GM12878 (cell line): ENCODE results near the gene WNT11. TPM values are rescaled to one million over a fixed set of nuclear protein-coding genes. Genes with fewer than 3 reads are reported as not detected.

ENCODE experiments used
- ATAC-seq: fragments of 200-7000 bp; cut with Tn5 transposase; 3 replicates; pipeline ENCODE4 v1.9.1; 2020; ENCODE audit warnings: mild to moderate bottlenecking, moderate library complexity
- BruUV-seq: library from RNA; stranded (reverse); fragments of 400-500 nt; replicated peaks from 2 replicates; lab custom pipeline; 2021; lab: Mats Ljungman, UMichigan
- CTCF ChIA-PET: fragments of 300-600 bp; sonication (Branson Sonifier 250); formaldehyde crosslinking; extraction: SDS; loops from one replicate; lab custom pipeline; 2021; ENCODE audit warnings: inconsistent platforms; lab: Yijun Ruan, JAX
- POLR2A ChIA-PET: fragments of 350-600 bp; formaldehyde crosslinking; extraction: SDS; loops from one replicate; lab custom pipeline; 2021; ENCODE audit warnings: inconsistent platforms; lab: Charles Lee
- RAD21 ChIA-PET: fragments of 300-600 bp; sonication (Branson Sonifier 250); formaldehyde crosslinking; loops from one replicate; lab custom pipeline; 2023; ENCODE audit warnings: antibody characterized with exemption; ENCODE audit not compliant: unreplicated experiment; lab: Charles Lee
- SMC1A ChIA-PET: fragments of 300-600 bp; sonication (Branson Sonifier 250); formaldehyde crosslinking; loops from one replicate; lab custom pipeline; 2023; ENCODE audit not compliant: unreplicated experiment, uncharacterized antibody; lab: Charles Lee
- DNase-seq: peaks from one replicate; pipeline ENCODE4 v3.0.0-alpha.2; 2011; ENCODE audit warnings: low read depth, low spot score
- FAIRE-seq: peaks from 3 replicates; lab custom pipeline; 2011; peaks lifted over from hg19 to GRCh38; lab: Jason Lieb, UNC
- H2AFZ ChIP-seq: 2 replicates; pipeline ENCODE4 v1.6.0; 2011; ENCODE audit warnings: low read depth, low read length, control low read depth; ENCODE audit not compliant: control insufficient read depth
- H3K27ac ChIP-seq: 2 replicates; pipeline ENCODE4 v1.5.1; 2011; ENCODE audit warnings: control low read depth; ENCODE audit not compliant: control insufficient read depth, insufficient read depth
- H3K27me3 ChIP-seq, 2 experiments: replicated peaks in 1 of 2; 2 replicates each; pipeline versions ENCODE4 v1.6.0 to v1.6.1; 2011; ENCODE audit warnings: low read length in 1 of 2; ENCODE audit not compliant: control insufficient read depth in 2 of 2, insufficient read depth in 2 of 2
- H3K36me3 ChIP-seq, 2 experiments: 2 replicates each; pipeline ENCODE4 v1.5.1; 2011; ENCODE audit warnings: low read length in 1 of 2; ENCODE audit not compliant: control insufficient read depth in 2 of 2, insufficient read depth in 2 of 2
- H3K4me1 ChIP-seq: 2 replicates; pipeline ENCODE4 v1.6.1; 2011; ENCODE audit warnings: mild to moderate bottlenecking, low read length, moderate library complexity, mixed read lengths; ENCODE audit not compliant: control insufficient read depth, insufficient read depth
- H3K4me2 ChIP-seq: 2 replicates; pipeline ENCODE4 v1.6.0; 2011; ENCODE audit warnings: control low read depth; ENCODE audit not compliant: control insufficient read depth, insufficient read depth
- H3K4me3 ChIP-seq: fragments of 200-600 bp; sonication (generic); 2 replicates; pipeline ENCODE4 v1.5.1; 2016
- H3K79me2 ChIP-seq: 2 replicates; pipeline ENCODE4 v1.6.0; 2011; ENCODE audit warnings: low read length; ENCODE audit not compliant: control insufficient read depth, insufficient read depth
- H3K9ac ChIP-seq: 2 replicates; pipeline ENCODE4 v1.8.0; 2011; ENCODE audit warnings: low read length, control low read depth, mixed read lengths; ENCODE audit not compliant: control insufficient read depth, insufficient read depth
- H3K9me3 ChIP-seq: replicated peaks from 3 replicates; pipeline ENCODE4 v1.5.1; 2011; ENCODE audit warnings: mild to moderate bottlenecking, low read length; ENCODE audit not compliant: control insufficient read depth, insufficient read depth
- H4K20me1 ChIP-seq: 2 replicates; pipeline ENCODE4 v1.6.0; 2011; ENCODE audit not compliant: control insufficient read depth, insufficient read depth
- NR2C2 ChIP-seq: IDR thresholded peaks from 2 replicates; pipeline ENCODE4 v1.6.1; 2011; ENCODE audit warnings: borderline replicate concordance, low read depth; ENCODE audit not compliant: control insufficient read depth, insufficient read length
- RAD51 ChIP-seq: fragments of 450-650 bp; IDR thresholded peaks from 2 replicates; pipeline ENCODE4 v1.6.1; 2016; ENCODE audit warnings: moderate library complexity, mild to moderate bottlenecking, inconsistent platforms
- RELA ChIP-seq: fragments of 450-650 bp; IDR thresholded peaks from 2 replicates; pipeline ENCODE4 v1.8.0; 2014; ENCODE audit warnings: borderline replicate concordance; ENCODE audit not compliant: partially characterized antibody
- ZNF24 ChIP-seq: fragments of 450-650 bp; IDR thresholded peaks from 2 replicates; pipeline ENCODE4 v1.6.1; 2017; ENCODE audit warnings: antibody characterized with exemption, mild to moderate bottlenecking
- ZNF274 ChIP-seq: IDR thresholded peaks from one replicate; pipeline ENCODE4 v1.8.0; 2011; ENCODE audit not compliant: insufficient read length, insufficient read depth
- WGBS: methylation state at CpG from one replicate; pipeline ENCODE4 v1.1.6; 2016; ENCODE audit warnings: low lambda C conversion rate; ENCODE audit not compliant: insufficient replicate concordance, insufficient coverage; ENCODE audit errors: missing lambda C conversion rate; 5-methylcytosine and 5-hydroxymethylcytosine counted together
- in situ Hi-C: fragments of 300-500 bp; cut with MboI; formaldehyde crosslinking; loops from 9 replicates; pipeline ENCODE4 v1.14.3; 2018; ENCODE audit warnings: mixed read lengths
- intact Hi-C: fragments of 100-400 bp; cut with micrococcal nuclease; formaldehyde crosslinking; loops from one replicate; pipeline ENCODE4 v1.14.2; 2022; ENCODE audit not compliant: unreplicated experiment
- polyA plus RNA-seq, 11 experiments: library from polyadenylated mRNA; depleted of rRNA in 4 of 11; unstranded in 6 of 11; stranded (reverse) in 5 of 11; fragments of >200 nt; fragmentation: Nextera tagmentation in 4 of 11; fragmentation: Illumina TruSeq in 1 of 11; extraction: Ambion mirVana in 4 of 11; extraction: Trizol in 1 of 11; gene quantifications; 1 replicate in 1 of 11; 2 replicates in 10 of 11; pipeline versions ENCODE4 v1.2.1 to v1.2.3, GENCODE V29; 2011 to 2016; ENCODE audit warnings: inconsistent platforms in 2 of 11, missing spikeins in 2 of 11, low read depth in 1 of 11
- total RNA-seq, 4 experiments: library from RNA; depleted of rRNA in 3 of 4; stranded (reverse); fragments of >200 nt in 3 of 4; fragmentation: Illumina TruSeq in 1 of 4; extraction: Trizol in 1 of 4; gene quantifications; 2 replicates each; pipeline versions ENCODE4 v1.2.1 to v1.2.3, GENCODE V29; 2013 to 2021

The WNT11 gene
- total and polyA plus RNA-seq, 10 of the 15 experiments (the other 5 are each of a cell fraction or from before 2014, with no cell fraction given): 0.05 to 0.19 TPM; not detected in 8

GRCh38 chr11:76210931-76211851 lies 4.9 kb upstream of the WNT11 start:
- BruUV-seq: no TSS peak
- RAD21 ChIA-PET: interaction anchor here (1.3 kb wide), 2 partner anchors 103 to 112 kb away, joined by 3 read pairs; no protein-coding TSS in a partner anchor
- POLR2A ChIA-PET: no interaction called here

More at GRCh38 chr11:76210931-76211851, 4.9 kb upstream of the WNT11 start:
- H2AFZ ChIP-seq: no peak overlapping the region
- ATAC-seq (no peak), DNase-seq (no peak), FAIRE-seq (no peak)
- H3K4me3 ChIP-seq: no peak overlapping the region
- ChIA-PET SMC1A (interaction anchor here (4.8 kb wide), 1 partner anchor 108 kb away, joined by 61 read pairs; no protein-coding TSS in a partner anchor), CTCF (interaction anchor here (0.7 to 1.3 kb wide), 2 partner anchors 107 to 108 kb away, joined by 3 to 4 read pairs; no protein-coding TSS in a partner anchor)
- H3K9me3 ChIP-seq: no peaks in the 10 kb centered on the region
- in situ Hi-C loops: no loop called here
- peaks cover 24 to 34% of the 10 kb centered on the region in 2 experiments for H3K27me3 ChIP-seq
- no peak overlapping the region for H3K4me2 ChIP-seq
- intact Hi-C loops: no loop called here
- H4K20me1 ChIP-seq: peaks cover 5% of the 10 kb centered on the region; the same call in 1 of the 2 replicates
- H3K9ac ChIP-seq: no peak overlapping the region
- TF ChIP-seq NR2C2 (no peak), RELA (no peak), ZNF274 (no peak), ZNF24 (no peak), RAD51 (no peak)
- no peaks in the 10 kb centered on the region for H3K36me3 ChIP-seq
- peaks cover 22% of the 10 kb centered on the region for H3K4me1 ChIP-seq
- WGBS: 46% methylated on average over 35 of the region's 35 CpGs
- no peaks in the 10 kb centered on the region for H3K79me2 ChIP-seq
- H3K27ac ChIP-seq: no peak overlapping the region
